GM23338 (cell line): Measurements from ENCODE around the gene FIG4. TPM values are rescaled to one million over a fixed set of nuclear protein-coding genes. Genes with fewer than 3 reads are reported as not detected.

ENCODE experiments used
- ATAC-seq: fragments of 200-7000 bp; cut with Tn5 transposase; 3 replicates; pipeline ENCODE4 v1.9.1; 2020
- DNase-seq: peaks from one replicate; pipeline ENCODE4 v3.0.0-alpha.2; 2015; ENCODE audit warnings: low spot score
- H2AFZ ChIP-seq: fragments of 200-600 bp; sonication (generic); 2 replicates; pipeline ENCODE4 v1.8.0; 2016; ENCODE audit warnings: antibody characterized with exemption, mild to moderate bottlenecking, moderate library complexity
- H3F3A ChIP-seq: fragments of 200-600 bp; sonication (generic); replicated peaks from 2 replicates; pipeline ENCODE4 v1.8.0; 2017; ENCODE audit warnings: antibody characterized with exemption, mixed run types, low read depth
- H3K27ac ChIP-seq: fragments of 200-600 bp; sonication (generic); 2 replicates; pipeline ENCODE4 v1.6.1; 2016; ENCODE audit warnings: low read depth
- H3K27me3 ChIP-seq: fragments of 200-600 bp; sonication (generic); 2 replicates; pipeline ENCODE4 v1.8.0; 2016; ENCODE audit warnings: mild to moderate bottlenecking, mixed run types, moderate library complexity; ENCODE audit not compliant: insufficient read depth
- H3K36me3 ChIP-seq: fragments of 200-600 bp; sonication (generic); 2 replicates; pipeline ENCODE4 v1.8.0; 2016; ENCODE audit warnings: mild to moderate bottlenecking; ENCODE audit not compliant: insufficient read depth
- H3K4me1 ChIP-seq: fragments of 200-600 bp; sonication (generic); 2 replicates; pipeline ENCODE4 v1.8.0; 2016; ENCODE audit warnings: mild to moderate bottlenecking, moderate library complexity; ENCODE audit not compliant: insufficient read depth
- H3K4me2 ChIP-seq: fragments of 200-600 bp; sonication (generic); 2 replicates; pipeline ENCODE4 v1.7.1; 2017; ENCODE audit warnings: mixed run types
- H3K4me3 ChIP-seq: fragments of 200-600 bp; sonication (generic); 2 replicates; pipeline ENCODE4 v1.6.1; 2016; ENCODE audit warnings: mixed run types
- H3K79me2 ChIP-seq: fragments of 200-600 bp; sonication (generic); replicated peaks from 2 replicates; pipeline ENCODE4 v1.8.0; 2017; ENCODE audit warnings: mild to moderate bottlenecking; ENCODE audit not compliant: insufficient read depth
- H3K9me2 ChIP-seq: fragments of 200-600 bp; sonication (generic); 2 replicates; pipeline ENCODE4 v1.8.0; 2017; ENCODE audit not compliant: insufficient read depth
- H4K20me1 ChIP-seq: fragments of 200-600 bp; sonication (generic); replicated peaks from 2 replicates; pipeline ENCODE4 v1.8.0; 2017; ENCODE audit warnings: mild to moderate bottlenecking; ENCODE audit not compliant: insufficient read depth
- H3K27ac Mint-ChIP-seq: 2 replicates; pipeline ENCODE4 v1.8.0; 2020; ENCODE audit warnings: inconsistent platforms, mild to moderate bottlenecking, moderate library complexity, mixed read lengths
- H3K27me3 Mint-ChIP-seq: 3 replicates; pipeline ENCODE4 v1.8.0; 2022; ENCODE audit warnings: low read depth, mild to moderate bottlenecking, moderate library complexity, mixed read lengths, inconsistent platforms; ENCODE audit not compliant: insufficient read depth, poor library complexity
- H3K36me3 Mint-ChIP-seq: 3 replicates; pipeline ENCODE4 v1.8.0; 2021; ENCODE audit warnings: low read depth, mild to moderate bottlenecking, inconsistent platforms, moderate library complexity, mixed read lengths
- H3K4me1 Mint-ChIP-seq: 3 replicates; pipeline ENCODE4 v1.8.0; 2020; ENCODE audit warnings: mild to moderate bottlenecking, inconsistent platforms, mixed read lengths
- H3K4me3 Mint-ChIP-seq: 3 replicates; pipeline ENCODE4 v1.8.0; 2021; ENCODE audit warnings: moderate library complexity, mild to moderate bottlenecking, inconsistent platforms, mixed read lengths
- H3K9me3 Mint-ChIP-seq: 3 replicates; pipeline ENCODE4 v1.8.0; 2020; ENCODE audit warnings: moderate library complexity, mild to moderate bottlenecking, inconsistent platforms, mixed read lengths
- CREB1 ChIP-seq: fragments of 250-450 bp; sonication (Bioruptor Pico); IDR thresholded peaks from 2 replicates; pipeline ENCODE4 v1.5.0; 2020; ENCODE audit warnings: low read depth, mild to moderate bottlenecking, moderate library complexity
- CTCF ChIP-seq, 2 experiments: fragments of 200-600 bp in 1 of 2; sonication (generic) in 1 of 2; conservative IDR thresholded peaks; 2 replicates each; pipeline versions ENCODE4 v1.5.1 to v1.6.1; 2016 to 2017; ENCODE audit warnings: antibody characterized with exemption in 2 of 2, low read depth in 2 of 2, mild to moderate bottlenecking in 2 of 2, moderate library complexity in 1 of 2
- EZH2 ChIP-seq: fragments of 200-600 bp; sonication (generic); IDR thresholded peaks from one replicate; pipeline ENCODE4 v1.8.0; 2017; ENCODE audit warnings: antibody characterized with exemption, mild to moderate bottlenecking, low read depth; ENCODE audit not compliant: unreplicated experiment
- EZH2phosphoT487 ChIP-seq: fragments of 200-600 bp; sonication (generic); IDR thresholded peaks from one replicate; pipeline ENCODE4 v1.8.1; 2018; ENCODE audit warnings: antibody characterized with exemption; ENCODE audit not compliant: unreplicated experiment
- NANOG ChIP-seq: IDR thresholded peaks from 2 replicates; pipeline ENCODE4 v1.6.1; 2016; ENCODE audit warnings: antibody characterized with exemption, borderline replicate concordance
- POLR2AphosphoS5 ChIP-seq: IDR thresholded peaks from 2 replicates; pipeline ENCODE4 v1.6.1; 2016; ENCODE audit warnings: antibody characterized with exemption, low read depth
- ZNF331 ChIP-seq: fragments of 250-450 bp; sonication (Bioruptor Pico); IDR thresholded peaks from 2 replicates; pipeline ENCODE4 v1.5.0; 2020; ENCODE audit warnings: low read depth, mild to moderate bottlenecking, moderate library complexity
- polyA plus RNA-seq: library from polyadenylated mRNA; unstranded; fragments of >200 nt; fragmentation: Nextera tagmentation; extraction: Ambion mirVana; gene quantifications from 2 replicates; pipeline ENCODE4 v1.2.1, GENCODE V29; 2016
- total RNA-seq: library from RNA; depleted of rRNA; stranded (reverse); fragments of >200 nt; shearing (Covaris generic); gene quantifications from 2 replicates; pipeline ENCODE4 v1.2.3, GENCODE V29; 2014
- TF ChIP-seq, protein P1 (sequence below): fragments of 250-450 bp; sonication (Bioruptor Pico); IDR thresholded peaks from 2 replicates; pipeline ENCODE4 v1.5.0; 2020; ENCODE audit warnings: mild to moderate bottlenecking, moderate library complexity
- TF ChIP-seq, protein P2 (sequence below): IDR thresholded peaks from one replicate; pipeline ENCODE4 v1.6.1; 2018; ENCODE audit warnings: antibody characterized with exemption; ENCODE audit not compliant: unreplicated experiment

FIG4 gene
- total and polyA plus RNA-seq, 2 experiments from 2014 or later, result 7.0 to 16.9 TPM

DNA sequence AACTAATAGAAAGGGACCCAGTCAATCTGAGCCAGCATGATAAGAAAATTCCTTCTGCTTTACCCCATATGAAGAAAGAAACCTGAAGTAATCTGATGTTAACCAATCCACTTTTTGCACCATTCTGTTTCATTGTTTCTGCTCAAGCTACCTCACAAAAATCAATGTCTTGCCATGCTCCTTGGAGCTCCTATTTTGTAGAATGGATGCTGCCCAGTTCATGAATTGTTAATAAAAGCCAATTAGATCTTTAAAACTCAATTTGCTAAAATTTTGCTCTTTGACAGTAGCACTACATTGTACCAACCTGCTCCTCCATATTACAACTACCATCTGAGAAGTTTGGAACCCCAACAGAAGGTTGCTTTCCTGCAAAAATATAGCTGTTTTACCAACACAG, 170.8 kb downstream of the FIG4 start (continued):
- TF ChIP-seq, protein P1, sequence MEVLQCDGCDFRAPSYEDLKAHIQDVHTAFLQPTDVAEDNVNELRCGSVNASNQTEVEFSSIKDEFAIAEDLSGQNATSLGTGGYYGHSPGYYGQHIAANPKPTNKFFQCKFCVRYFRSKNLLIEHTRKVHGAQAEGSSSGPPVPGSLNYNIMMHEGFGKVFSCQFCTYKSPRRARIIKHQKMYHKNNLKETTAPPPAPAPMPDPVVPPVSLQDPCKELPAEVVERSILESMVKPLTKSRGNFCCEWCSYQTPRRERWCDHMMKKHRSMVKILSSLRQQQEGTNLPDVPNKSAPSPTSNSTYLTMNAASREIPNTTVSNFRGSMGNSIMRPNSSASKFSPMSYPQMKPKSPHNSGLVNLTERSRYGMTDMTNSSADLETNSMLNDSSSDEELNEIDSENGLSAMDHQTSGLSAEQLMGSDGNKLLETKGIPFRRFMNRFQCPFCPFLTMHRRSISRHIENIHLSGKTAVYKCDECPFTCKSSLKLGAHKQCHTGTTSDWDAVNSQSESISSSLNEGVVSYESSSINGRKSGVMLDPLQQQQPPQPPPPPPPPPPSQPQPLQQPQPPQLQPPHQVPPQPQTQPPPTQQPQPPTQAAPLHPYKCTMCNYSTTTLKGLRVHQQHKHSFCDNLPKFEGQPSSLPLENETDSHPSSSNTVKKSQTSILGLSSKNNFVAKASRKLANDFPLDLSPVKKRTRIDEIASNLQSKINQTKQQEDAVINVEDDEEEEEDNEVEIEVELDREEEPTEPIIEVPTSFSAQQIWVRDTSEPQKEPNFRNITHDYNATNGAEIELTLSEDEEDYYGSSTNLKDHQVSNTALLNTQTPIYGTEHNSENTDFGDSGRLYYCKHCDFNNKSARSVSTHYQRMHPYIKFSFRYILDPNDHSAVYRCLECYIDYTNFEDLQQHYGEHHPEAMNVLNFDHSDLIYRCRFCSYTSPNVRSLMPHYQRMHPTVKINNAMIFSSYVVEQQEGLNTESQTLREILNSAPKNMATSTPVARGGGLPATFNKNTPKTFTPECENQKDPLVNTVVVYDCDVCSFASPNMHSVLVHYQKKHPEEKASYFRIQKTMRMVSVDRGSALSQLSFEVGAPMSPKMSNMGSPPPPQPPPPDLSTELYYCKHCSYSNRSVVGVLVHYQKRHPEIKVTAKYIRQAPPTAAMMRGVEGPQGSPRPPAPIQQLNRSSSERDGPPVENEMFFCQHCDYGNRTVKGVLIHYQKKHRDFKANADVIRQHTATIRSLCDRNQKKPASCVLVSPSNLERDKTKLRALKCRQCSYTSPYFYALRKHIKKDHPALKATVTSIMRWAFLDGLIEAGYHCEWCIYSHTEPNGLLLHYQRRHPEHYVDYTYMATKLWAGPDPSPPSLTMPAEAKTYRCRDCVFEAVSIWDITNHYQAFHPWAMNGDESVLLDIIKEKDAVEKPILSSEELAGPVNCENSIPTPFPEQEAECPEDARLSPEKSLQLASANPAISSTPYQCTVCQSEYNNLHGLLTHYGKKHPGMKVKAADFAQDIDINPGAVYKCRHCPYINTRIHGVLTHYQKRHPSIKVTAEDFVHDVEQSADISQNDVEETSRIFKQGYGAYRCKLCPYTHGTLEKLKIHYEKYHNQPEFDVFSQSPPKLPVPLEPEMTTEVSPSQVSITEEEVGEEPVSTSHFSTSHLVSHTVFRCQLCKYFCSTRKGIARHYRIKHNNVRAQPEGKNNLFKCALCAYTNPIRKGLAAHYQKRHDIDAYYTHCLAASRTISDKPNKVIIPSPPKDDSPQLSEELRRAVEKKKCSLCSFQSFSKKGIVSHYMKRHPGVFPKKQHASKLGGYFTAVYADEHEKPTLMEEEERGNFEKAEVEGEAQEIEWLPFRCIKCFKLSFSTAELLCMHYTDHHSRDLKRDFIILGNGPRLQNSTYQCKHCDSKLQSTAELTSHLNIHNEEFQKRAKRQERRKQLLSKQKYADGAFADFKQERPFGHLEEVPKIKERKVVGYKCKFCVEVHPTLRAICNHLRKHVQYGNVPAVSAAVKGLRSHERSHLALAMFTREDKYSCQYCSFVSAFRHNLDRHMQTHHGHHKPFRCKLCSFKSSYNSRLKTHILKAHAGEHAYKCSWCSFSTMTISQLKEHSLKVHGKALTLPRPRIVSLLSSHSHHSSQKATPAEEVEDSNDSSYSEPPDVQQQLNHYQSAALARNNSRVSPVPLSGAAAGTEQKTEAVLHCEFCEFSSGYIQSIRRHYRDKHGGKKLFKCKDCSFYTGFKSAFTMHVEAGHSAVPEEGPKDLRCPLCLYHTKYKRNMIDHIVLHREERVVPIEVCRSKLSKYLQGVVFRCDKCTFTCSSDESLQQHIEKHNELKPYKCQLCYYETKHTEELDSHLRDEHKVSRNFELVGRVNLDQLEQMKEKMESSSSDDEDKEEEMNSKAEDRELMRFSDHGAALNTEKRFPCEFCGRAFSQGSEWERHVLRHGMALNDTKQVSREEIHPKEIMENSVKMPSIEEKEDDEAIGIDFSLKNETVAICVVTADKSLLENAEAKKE (CRISPR knock-in tag), result no peak
- TF ChIP-seq NANOG (no peak), EZH2phosphoT487 (no peak), EZH2 (no peak), CREB1 (CRISPR knock-in tag) (no peak)
- TF ChIP-seq, protein P2, sequence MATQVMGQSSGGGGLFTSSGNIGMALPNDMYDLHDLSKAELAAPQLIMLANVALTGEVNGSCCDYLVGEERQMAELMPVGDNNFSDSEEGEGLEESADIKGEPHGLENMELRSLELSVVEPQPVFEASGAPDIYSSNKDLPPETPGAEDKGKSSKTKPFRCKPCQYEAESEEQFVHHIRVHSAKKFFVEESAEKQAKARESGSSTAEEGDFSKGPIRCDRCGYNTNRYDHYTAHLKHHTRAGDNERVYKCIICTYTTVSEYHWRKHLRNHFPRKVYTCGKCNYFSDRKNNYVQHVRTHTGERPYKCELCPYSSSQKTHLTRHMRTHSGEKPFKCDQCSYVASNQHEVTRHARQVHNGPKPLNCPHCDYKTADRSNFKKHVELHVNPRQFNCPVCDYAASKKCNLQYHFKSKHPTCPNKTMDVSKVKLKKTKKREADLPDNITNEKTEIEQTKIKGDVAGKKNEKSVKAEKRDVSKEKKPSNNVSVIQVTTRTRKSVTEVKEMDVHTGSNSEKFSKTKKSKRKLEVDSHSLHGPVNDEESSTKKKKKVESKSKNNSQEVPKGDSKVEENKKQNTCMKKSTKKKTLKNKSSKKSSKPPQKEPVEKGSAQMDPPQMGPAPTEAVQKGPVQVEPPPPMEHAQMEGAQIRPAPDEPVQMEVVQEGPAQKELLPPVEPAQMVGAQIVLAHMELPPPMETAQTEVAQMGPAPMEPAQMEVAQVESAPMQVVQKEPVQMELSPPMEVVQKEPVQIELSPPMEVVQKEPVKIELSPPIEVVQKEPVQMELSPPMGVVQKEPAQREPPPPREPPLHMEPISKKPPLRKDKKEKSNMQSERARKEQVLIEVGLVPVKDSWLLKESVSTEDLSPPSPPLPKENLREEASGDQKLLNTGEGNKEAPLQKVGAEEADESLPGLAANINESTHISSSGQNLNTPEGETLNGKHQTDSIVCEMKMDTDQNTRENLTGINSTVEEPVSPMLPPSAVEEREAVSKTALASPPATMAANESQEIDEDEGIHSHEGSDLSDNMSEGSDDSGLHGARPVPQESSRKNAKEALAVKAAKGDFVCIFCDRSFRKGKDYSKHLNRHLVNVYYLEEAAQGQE, result no peak

DNA sequence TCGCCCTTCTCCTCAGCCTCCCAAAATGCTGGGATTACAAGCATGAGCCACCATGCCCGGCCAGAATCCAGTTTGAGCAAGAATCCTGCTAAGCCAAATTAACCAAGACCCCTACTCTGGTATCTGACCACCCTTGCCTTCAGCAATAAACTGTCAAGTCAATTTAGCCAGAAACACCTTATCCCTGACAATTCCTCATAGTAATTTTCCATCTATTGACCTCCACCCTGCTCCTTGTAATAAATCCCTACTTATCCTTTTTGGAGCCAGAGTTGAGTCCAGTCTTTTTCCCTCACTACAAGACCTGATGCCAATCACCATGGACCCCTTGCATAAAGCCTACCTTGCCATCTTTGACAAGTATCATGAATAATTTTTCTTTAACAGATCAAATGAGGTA, 173.0 kb downstream of the FIG4 start:
- H3K36me3 ChIP-seq, result no peaks in the 10 kb centered on the region
- no peak for ATAC-seq
- no peak overlapping the region for H2AFZ ChIP-seq
- peaks cover 54% of the 10 kb centered on the region for H3K9me3 Mint-ChIP-seq
- H3K36me3 Mint-ChIP-seq, result peaks cover 44% of the 10 kb centered on the region
- DNase-seq, result no peak
- no peaks in the 10 kb centered on the region for H3F3A ChIP-seq
- no peak overlapping the region for H3K27ac Mint-ChIP-seq
- no peak overlapping the region for H3K4me3 ChIP-seq
- no peaks in the 10 kb centered on the region for H3K9me2 ChIP-seq
- no peaks in the 10 kb centered on the region for H4K20me1 ChIP-seq
- no peak overlapping the region for H3K4me3 Mint-ChIP-seq
- no peak overlapping the region for H3K4me2 ChIP-seq
- no peak overlapping the region for H3K27ac ChIP-seq
- H3K4me1 ChIP-seq, result peaks cover 3% of the 10 kb centered on the region; the same call in 1 of the 2 replicates
- H3K4me1 Mint-ChIP-seq, result peaks cover 13% of the 10 kb centered on the region
- H3K79me2 ChIP-seq, result no peaks in the 10 kb centered on the region
- H3K27me3 Mint-ChIP-seq, result peaks cover 5% of the 10 kb centered on the region
- H3K27me3 ChIP-seq, result no peaks in the 10 kb centered on the region
- no peak for TF ChIP-seq ZNF331 (CRISPR knock-in tag)
- TF ChIP-seq POLR2AphosphoS5, result no peak
- no peak for TF ChIP-seq CTCF (conservative IDR thresholded peaks at IDR 0.05; ENCODE audit: low read depth in 2 of 2)
